Calu3 (cell line): ENCODE measurements around the gene PDE3B. TPM values are rescaled to one million over a fixed set of nuclear protein-coding genes. Genes with fewer than 3 reads are reported as not detected.
"Not testable (repeated sequence)": the region's sequence is repeated elsewhere in the genome, so short reads cannot be mapped to it uniquely, and the experiment has no call there.

Experiments
- BruUV-seq: library from RNA; stranded (reverse); fragments of 400-500 nt; replicated peaks from 2 replicates; lab custom pipeline; 2021; lab: Mats Ljungman, UMichigan
- CTCF ChIA-PET: fragments of 300-600 bp; sonication (Branson Sonifier 250); formaldehyde crosslinking; loops from one replicate; lab custom pipeline; 2022; ENCODE audit warnings: antibody characterized with exemption; lab: Charles Lee
- DNase-seq: peaks from one replicate; pipeline ENCODE4 v3.0.0; 2022
- H3K27ac Mint-ChIP-seq: one replicate; pipeline ENCODE4 v1.8.0; 2022; ENCODE audit warnings: mixed read lengths; ENCODE audit not compliant: unreplicated experiment
- H3K27me3 Mint-ChIP-seq: one replicate; pipeline ENCODE4 v1.8.0; 2022; ENCODE audit warnings: mixed read lengths; ENCODE audit not compliant: unreplicated experiment
- H3K36me3 Mint-ChIP-seq: one replicate; pipeline ENCODE4 v1.8.0; 2022; ENCODE audit warnings: mild to moderate bottlenecking, moderate library complexity, mixed read lengths; ENCODE audit not compliant: insufficient read depth, unreplicated experiment
- H3K4me1 Mint-ChIP-seq: one replicate; pipeline ENCODE4 v1.8.0; 2022; ENCODE audit warnings: mild to moderate bottlenecking, low read depth, mixed read lengths; ENCODE audit not compliant: unreplicated experiment
- H3K4me3 Mint-ChIP-seq: one replicate; pipeline ENCODE4 v1.8.0; 2022; ENCODE audit warnings: mild to moderate bottlenecking, low read depth, moderate library complexity, mixed read lengths; ENCODE audit not compliant: unreplicated experiment
- H3K9me3 Mint-ChIP-seq: one replicate; pipeline ENCODE4 v1.8.0; 2022; ENCODE audit warnings: low read depth, mixed read lengths; ENCODE audit not compliant: unreplicated experiment
- CTCF ChIP-seq: fragments of 200-600 bp; IDR thresholded peaks from one replicate; pipeline ENCODE4 v1.8.0; 2022; ENCODE audit warnings: antibody characterized with exemption; ENCODE audit not compliant: unreplicated experiment
- intact Hi-C: fragments of 100-400 bp; cut with micrococcal nuclease; formaldehyde crosslinking; loops from one replicate; pipeline ENCODE4 v1.10.0; 2022; ENCODE audit not compliant: unreplicated experiment
- total RNA-seq: library from RNA; stranded (reverse); gene quantifications from 2 replicates; pipeline ENCODE4 v1.2.3, GENCODE V29; 2022

The PDE3B gene
- total RNA-seq, 1 experiment from 2014 or later: 4.5 TPM

GRCh38 chr11:14679662-14680061 is 36.1 kb downstream of the PDE3B start:
- intact Hi-C loops: no loop called here
- Mint-ChIP-seq H3K27me3 (no peaks in the 10 kb centered on the region), H3K4me3 (no peak overlapping the region), H3K36me3 (no peaks in the 10 kb centered on the region), H3K9me3 (peaks cover 4% of the 10 kb centered on the region), H3K27ac (no peak overlapping the region), H3K4me1 (peaks cover 8% of the 10 kb centered on the region)
- CTCF ChIA-PET: no interaction called here
- DNase-seq: no peak
- TF ChIP-seq CTCF: no peak
- BruUV-seq: no TSS peak

GRCh38 chr11:14684234-14684915 is 40.8 kb downstream of the PDE3B start:
- DNase-seq, H3K4me3 Mint-ChIP-seq, H3K36me3 Mint-ChIP-seq, H3K27ac Mint-ChIP-seq, CTCF ChIA-PET, H3K27me3 Mint-ChIP-seq, intact Hi-C loops, H3K4me1 Mint-ChIP-seq, H3K9me3 Mint-ChIP-seq, BruUV-seq: not testable (repeated sequence)

- H3K9me3 Mint-ChIP-seq: no peaks in the 10 kb centered on the region
- CTCF ChIA-PET: interaction anchor here (0.7 kb wide), 1 partner anchor 167 kb away, joined by 3 read pairs; the partner anchor contains the start of gene PSMA1
- no peak overlapping the region for H3K27ac Mint-ChIP-seq
- no peak for DNase-seq
- H3K4me1 Mint-ChIP-seq: peaks cover 8% of the 10 kb centered on the region
- H3K27me3 Mint-ChIP-seq: no peaks in the 10 kb centered on the region
- no peak for TF ChIP-seq CTCF
- no peak overlapping the region for H3K4me3 Mint-ChIP-seq
- BruUV-seq: no TSS peak
- no peaks in the 10 kb centered on the region for H3K36me3 Mint-ChIP-seq
- intact Hi-C loops: no loop called here
These were observed 43.9 kb downstream of the PDE3B start for GRCh38 chr11:14687456-14687855.

GRCh38 chr11:14687943-14688627 is 44.5 kb downstream of the PDE3B start:
- DNase-seq: no peak
- BruUV-seq: no TSS peak
- intact Hi-C loops: no loop called here

GRCh38 chr11:14695656-14696055 is 52.1 kb downstream of the PDE3B start:
- H3K4me1 Mint-ChIP-seq, BruUV-seq, H3K27ac Mint-ChIP-seq, CTCF ChIA-PET, H3K36me3 Mint-ChIP-seq, H3K4me3 Mint-ChIP-seq, intact Hi-C loops, DNase-seq, H3K27me3 Mint-ChIP-seq, H3K9me3 Mint-ChIP-seq: not testable (repeated sequence)

More at GRCh38 chr11:14687943-14688627, 44.5 kb downstream of the PDE3B start:
- H3K36me3 Mint-ChIP-seq: no peaks in the 10 kb centered on the region
- H3K4me3 Mint-ChIP-seq: no peak overlapping the region
- no peak for TF ChIP-seq CTCF
- CTCF ChIA-PET: interaction anchor here (0.7 kb wide), 1 partner anchor 168 kb away, joined by 3 read pairs; the partner anchor contains the start of gene PSMA1
- peaks cover 8% of the 10 kb centered on the region for H3K4me1 Mint-ChIP-seq
- H3K27me3 Mint-ChIP-seq: no peaks in the 10 kb centered on the region
- no peaks in the 10 kb centered on the region for H3K9me3 Mint-ChIP-seq
- H3K27ac Mint-ChIP-seq: no peak overlapping the region
